Measurements from ENCODE around the gene GAP43. TPM values are rescaled to one million over a fixed set of nuclear protein-coding genes. Genes with fewer than 3 reads are reported as not detected.

Gene GAP43
- total RNA-seq, 2 donors from 2014 or later: 0.54 to 1.8 TPM

DNA sequence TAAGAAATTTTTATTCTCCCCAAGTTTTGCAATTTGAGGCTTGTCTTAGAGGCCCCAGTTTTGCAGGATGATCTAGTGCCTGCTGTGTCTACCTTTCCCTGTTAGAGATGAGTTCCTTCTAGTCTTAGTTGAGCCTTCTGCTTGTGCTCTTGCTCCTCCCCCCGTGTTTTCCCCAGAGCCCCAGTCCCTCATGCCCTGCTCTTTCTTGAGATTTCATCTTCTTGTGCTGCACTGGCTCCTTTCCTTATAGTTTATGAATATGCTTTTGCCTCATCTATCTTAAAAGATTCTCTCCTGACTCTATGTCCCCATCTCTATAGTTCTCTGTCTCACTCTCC lies 4.7 kb downstream of the GAP43 start:
- no peak overlapping the region for H3K4me3 ChIP-seq

DNA sequence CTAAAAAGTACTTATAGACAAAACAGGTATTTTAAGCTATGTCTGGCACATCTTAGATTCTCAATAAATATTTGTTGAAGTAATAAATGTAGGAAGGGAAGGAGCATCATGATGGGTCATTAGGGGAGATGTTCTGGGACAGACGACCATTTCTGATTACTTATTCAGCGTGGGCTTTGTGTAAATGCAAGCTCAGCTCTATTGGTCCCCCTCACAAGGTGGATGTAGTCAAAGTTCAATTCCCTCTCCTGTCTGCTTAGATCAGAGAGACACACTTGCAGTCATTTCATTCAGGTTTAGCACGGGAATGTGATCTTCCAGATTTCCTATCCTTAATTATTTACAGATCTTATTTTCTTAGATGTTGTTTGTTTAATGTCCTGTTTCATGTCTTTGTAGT lies 7.5 kb downstream of the GAP43 start:
- TF ChIP-seq, protein P1, sequence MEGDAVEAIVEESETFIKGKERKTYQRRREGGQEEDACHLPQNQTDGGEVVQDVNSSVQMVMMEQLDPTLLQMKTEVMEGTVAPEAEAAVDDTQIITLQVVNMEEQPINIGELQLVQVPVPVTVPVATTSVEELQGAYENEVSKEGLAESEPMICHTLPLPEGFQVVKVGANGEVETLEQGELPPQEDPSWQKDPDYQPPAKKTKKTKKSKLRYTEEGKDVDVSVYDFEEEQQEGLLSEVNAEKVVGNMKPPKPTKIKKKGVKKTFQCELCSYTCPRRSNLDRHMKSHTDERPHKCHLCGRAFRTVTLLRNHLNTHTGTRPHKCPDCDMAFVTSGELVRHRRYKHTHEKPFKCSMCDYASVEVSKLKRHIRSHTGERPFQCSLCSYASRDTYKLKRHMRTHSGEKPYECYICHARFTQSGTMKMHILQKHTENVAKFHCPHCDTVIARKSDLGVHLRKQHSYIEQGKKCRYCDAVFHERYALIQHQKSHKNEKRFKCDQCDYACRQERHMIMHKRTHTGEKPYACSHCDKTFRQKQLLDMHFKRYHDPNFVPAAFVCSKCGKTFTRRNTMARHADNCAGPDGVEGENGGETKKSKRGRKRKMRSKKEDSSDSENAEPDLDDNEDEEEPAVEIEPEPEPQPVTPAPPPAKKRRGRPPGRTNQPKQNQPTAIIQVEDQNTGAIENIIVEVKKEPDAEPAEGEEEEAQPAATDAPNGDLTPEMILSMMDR (IDR thresholded peaks at IDR 0.05): no peak
- no peaks in the 10 kb centered on the region for H3K4me1 ChIP-seq
- DNase-seq: no peak
- no peaks in the 10 kb centered on the region for H3K36me3 ChIP-seq
- no peaks in the 10 kb centered on the region for H3K9me3 ChIP-seq
- no peak overlapping the region for H3K27ac ChIP-seq
- intact Hi-C loops (cut with DNase I): no loop called here
- no peaks in the 10 kb centered on the region for H3K27me3 ChIP-seq
- H3K4me3 ChIP-seq: no peak overlapping the region
- no peak overlapping the region for H3K9ac ChIP-seq (ENCODE audit: low read depth in 2 of 2, low read length in 2 of 2)

More for the DNA sequence above, 4.7 kb downstream of the GAP43 start:
- H3K36me3 ChIP-seq: no peaks in the 10 kb centered on the region
- H3K9me3 ChIP-seq: no peaks in the 10 kb centered on the region
- TF ChIP-seq, protein P1 (IDR thresholded peaks at IDR 0.05): no peak
- no peak for DNase-seq
- no peaks in the 10 kb centered on the region for H3K27me3 ChIP-seq
- no peak overlapping the region for H3K9ac ChIP-seq (ENCODE audit: low read depth in 2 of 2, low read length in 2 of 2)
- no peaks in the 10 kb centered on the region for H3K4me1 ChIP-seq
- intact Hi-C loops (cut with DNase I): no loop called here
- H3K27ac ChIP-seq: no peak overlapping the region

DNA sequence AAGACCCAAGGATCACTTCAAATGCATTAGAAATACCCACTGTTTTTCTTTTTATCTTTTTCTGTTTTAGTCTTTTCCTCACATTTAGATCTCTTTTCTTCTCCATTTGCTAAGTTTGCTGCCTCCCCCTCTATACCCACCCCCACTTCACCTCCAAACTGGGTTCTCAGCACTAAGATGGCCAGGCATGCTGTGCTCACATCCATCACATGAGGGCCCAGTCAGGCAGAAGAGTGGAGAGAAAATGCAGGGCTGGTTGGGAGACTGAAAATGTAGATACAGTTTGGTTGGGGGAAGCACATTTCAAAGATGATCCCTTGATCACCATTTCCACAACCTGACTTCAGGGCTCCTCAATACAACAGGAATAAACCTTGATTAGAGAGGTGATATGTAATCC lies 8.7 kb downstream of the GAP43 start:
- Histone ChIP-seq H3K36me3 (no peaks in the 10 kb centered on the region), H3K4me1 (no peaks in the 10 kb centered on the region), H3K9ac (ENCODE audit: low read depth in 2 of 2, low read length in 2 of 2) (no peak overlapping the region), H3K27me3 (no peaks in the 10 kb centered on the region), H3K4me3 (no peak overlapping the region), H3K27ac (no peak overlapping the region), H3K9me3 (no peaks in the 10 kb centered on the region)
- intact Hi-C loops (cut with DNase I): no loop called here
- no peak for DNase-seq
- TF ChIP-seq, protein P1 (IDR thresholded peaks at IDR 0.05): no peak

DNA sequence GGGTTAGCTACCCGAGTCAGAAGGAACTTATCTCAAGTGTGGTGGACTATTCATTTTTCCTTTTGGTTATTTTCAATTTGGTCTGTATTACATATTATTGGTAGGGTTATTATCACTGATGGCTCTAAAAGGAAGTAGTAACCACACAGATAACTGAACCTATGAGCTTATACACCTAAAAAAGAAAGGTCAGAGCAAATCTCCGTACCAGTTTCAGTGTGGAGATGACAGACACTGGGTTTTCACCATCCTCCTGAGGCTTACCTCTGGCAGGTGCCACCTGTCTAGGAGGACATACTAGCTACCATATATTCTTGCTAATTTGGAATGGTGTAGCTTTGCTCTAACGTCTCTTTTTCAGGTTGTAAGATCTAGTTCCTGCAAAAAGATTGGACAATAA lies 10.2 kb downstream of the GAP43 start:
- H3K36me3 ChIP-seq: no peaks in the 10 kb centered on the region
- intact Hi-C loops (cut with DNase I): no loop called here
- TF ChIP-seq, protein P1 (IDR thresholded peaks at IDR 0.05): no peak
- H3K27me3 ChIP-seq: no peaks in the 10 kb centered on the region
- H3K9ac ChIP-seq (ENCODE audit: low read depth in 2 of 2, low read length in 2 of 2): no peak overlapping the region
- no peak for DNase-seq
- H3K27ac ChIP-seq: no peak overlapping the region
- no peaks in the 10 kb centered on the region for H3K9me3 ChIP-seq
- no peaks in the 10 kb centered on the region for H3K4me1 ChIP-seq
- no peak overlapping the region for H3K4me3 ChIP-seq

DNA sequence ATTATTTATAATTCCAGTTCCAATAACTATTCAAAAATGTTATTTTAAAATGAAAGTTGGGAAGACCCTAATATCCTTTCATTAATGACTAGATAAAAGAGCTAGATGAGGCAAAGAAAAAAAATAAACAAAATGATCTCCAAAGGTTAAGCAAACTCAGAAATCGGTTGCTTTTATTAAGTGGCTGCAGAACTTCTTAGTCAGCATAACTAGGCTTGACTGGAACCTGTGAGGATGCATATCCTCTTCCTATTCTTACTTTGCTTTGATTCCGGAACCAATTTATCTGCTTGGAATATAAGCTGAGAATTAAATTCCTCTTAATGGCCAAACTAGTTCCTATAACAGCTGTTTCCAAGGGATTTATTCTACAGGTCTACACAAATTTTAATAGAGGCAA lies 10.7 kb downstream of the GAP43 start:
- Histone ChIP-seq H3K4me1 (no peaks in the 10 kb centered on the region), H3K9ac (ENCODE audit: low read depth in 2 of 2, low read length in 2 of 2) (no peak overlapping the region), H3K9me3 (no peaks in the 10 kb centered on the region), H3K36me3 (no peaks in the 10 kb centered on the region), H3K4me3 (no peak overlapping the region), H3K27me3 (no peaks in the 10 kb centered on the region), H3K27ac (no peak overlapping the region)
- intact Hi-C loops (cut with DNase I): no loop called here
- TF ChIP-seq, protein P1 (IDR thresholded peaks at IDR 0.05): no peak
- no peak for DNase-seq

DNA sequence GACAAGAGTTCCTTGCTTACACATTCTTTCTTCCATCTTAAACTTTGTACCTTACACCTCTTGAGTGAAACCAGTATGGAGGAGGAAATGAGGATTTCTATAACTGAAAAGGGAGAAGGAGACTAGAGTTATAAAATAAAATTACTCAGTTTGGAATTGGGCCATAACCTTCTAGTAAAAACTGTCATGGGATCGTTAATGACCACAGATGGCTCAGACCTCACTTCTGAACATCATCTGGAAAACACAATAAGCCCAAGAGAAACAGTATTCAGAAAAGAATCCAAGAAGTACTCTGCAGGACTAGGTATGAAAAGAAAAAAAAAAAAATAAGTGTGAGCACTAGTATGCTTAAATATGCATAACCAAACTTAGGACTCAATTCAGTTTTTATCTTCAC lies 12.1 kb downstream of the GAP43 start:
- intact Hi-C loops (cut with DNase I): no loop called here
- no peak for DNase-seq
- Histone ChIP-seq H3K9me3 (no peaks in the 10 kb centered on the region), H3K27ac (no peak overlapping the region), H3K9ac (ENCODE audit: low read depth in 2 of 2, low read length in 2 of 2) (no peak overlapping the region), H3K4me1 (no peaks in the 10 kb centered on the region), H3K36me3 (no peaks in the 10 kb centered on the region), H3K4me3 (no peak overlapping the region), H3K27me3 (no peaks in the 10 kb centered on the region)
- TF ChIP-seq, protein P1 (IDR thresholded peaks at IDR 0.05): no peak

Data from colonic mucosa (tissue), 4 donors.